ENCODE results near the gene SCYGR7.
"Not testable (repeated sequence)": the region's sequence is repeated elsewhere in the genome, so short reads cannot be mapped to it uniquely, and the experiment has no call there.

DNA sequence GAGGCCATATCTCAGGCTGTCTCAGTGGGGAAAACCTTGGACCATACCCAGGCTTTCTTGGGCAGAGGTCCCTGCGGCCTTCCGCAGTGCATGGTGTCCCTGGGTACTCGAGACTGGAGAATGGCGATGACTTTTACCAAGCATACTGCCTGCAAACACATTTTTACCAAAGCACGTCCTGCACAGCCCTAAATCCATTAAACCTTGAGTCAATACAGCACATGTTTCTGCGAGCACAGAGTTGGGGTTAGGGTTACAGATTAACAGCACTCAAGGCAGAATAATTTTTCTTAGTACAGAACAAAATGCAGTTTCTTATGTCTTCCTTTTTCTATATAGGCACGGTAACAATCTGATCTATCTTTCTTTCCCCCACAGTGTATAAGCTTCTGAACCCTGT, 5.3 kb upstream of the SCYGR7 start:
- TF ChIP-seq, protein P1, sequence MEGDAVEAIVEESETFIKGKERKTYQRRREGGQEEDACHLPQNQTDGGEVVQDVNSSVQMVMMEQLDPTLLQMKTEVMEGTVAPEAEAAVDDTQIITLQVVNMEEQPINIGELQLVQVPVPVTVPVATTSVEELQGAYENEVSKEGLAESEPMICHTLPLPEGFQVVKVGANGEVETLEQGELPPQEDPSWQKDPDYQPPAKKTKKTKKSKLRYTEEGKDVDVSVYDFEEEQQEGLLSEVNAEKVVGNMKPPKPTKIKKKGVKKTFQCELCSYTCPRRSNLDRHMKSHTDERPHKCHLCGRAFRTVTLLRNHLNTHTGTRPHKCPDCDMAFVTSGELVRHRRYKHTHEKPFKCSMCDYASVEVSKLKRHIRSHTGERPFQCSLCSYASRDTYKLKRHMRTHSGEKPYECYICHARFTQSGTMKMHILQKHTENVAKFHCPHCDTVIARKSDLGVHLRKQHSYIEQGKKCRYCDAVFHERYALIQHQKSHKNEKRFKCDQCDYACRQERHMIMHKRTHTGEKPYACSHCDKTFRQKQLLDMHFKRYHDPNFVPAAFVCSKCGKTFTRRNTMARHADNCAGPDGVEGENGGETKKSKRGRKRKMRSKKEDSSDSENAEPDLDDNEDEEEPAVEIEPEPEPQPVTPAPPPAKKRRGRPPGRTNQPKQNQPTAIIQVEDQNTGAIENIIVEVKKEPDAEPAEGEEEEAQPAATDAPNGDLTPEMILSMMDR (IDR thresholded peaks at IDR 0.05; ENCODE audit: insufficient read depth, low read length, poor library complexity, severe bottlenecking): not testable (repeated sequence)
- TF ChIP-seq EZH2phosphoT487 (conservative IDR thresholded peaks at IDR 0.05; ENCODE audit: low read length): not testable (repeated sequence)

Data from SU-DHL-6 (cell line).